Activated naive CD4-positive, alpha-beta T cell (primary cell): Measurements from ENCODE around the gene ZBP1.
A peak's percentile ranks its signal among the peaks of the same experiment; 100 is the strongest.
"Not testable (repeated sequence)": the region's sequence is repeated elsewhere in the genome, so short reads cannot be mapped to it uniquely, and the experiment has no call there.

ENCODE experiments used
- DNase-seq, 4 experiments: peaks; one replicate each; lab custom pipeline; 2025; lab: John Stamatoyannopoulos, UW

ZBP1 gene

DNA sequence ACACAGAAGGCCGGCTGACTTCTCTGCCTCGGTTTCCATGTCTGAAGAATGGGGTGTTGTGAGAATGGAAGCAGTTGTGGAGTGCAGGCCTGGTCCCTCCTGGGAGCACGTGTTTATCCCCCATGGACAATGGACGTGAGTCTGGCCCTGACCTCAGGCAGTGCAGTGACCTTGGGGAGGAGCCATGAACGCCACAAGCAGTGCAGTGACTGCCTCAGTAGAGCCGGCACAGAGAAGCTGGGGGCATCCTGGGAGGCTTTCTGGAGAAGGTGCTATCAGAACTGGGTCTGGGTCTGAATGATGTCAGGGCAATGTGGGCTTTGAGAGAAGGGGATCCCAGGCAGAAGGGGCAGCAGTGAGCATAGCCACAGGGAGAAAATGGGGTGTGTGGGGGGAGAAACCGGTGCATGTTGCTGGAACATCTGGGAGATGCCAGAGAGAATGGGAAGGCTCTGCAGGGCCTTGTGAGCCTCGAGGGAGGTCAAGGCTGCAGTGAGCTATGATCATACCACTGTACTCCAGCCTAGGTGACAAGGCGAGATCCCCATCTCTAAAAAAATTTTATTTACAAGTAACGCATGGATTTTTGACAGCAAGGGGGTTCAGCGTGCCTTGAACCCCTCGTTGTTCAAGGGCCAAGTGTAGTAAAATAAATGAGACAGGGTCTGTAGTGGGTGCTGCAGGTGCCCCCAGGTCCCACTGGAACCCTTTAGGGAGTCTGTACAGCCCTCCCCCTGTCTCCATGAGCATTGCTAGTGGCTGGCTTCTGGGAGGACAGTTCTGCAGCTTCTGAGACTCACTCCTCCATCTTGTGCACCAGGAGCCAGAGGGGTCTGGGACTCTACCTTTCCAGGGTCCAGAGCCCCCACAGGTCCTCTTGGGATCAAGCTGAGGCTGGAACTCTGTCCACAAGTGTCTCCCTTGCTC, 27.0 kb upstream of the ZBP1 start:
- no peak for DNase-seq

DNA sequence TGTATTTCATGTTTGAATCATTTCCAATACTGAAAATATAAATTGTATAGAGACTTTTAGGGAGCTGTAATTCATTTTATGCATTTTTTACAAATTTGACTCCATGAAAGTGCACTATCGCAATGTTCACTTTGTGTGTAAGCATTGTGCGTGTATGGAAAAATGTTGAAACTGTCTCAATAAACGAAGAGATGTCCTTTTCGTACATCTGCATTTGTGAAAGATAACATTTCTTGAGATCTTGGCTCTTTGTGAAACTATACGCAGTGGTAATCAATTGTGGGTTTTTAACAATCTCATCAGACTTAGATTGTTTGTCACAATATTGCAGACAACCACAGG, 18.6 kb upstream of the ZBP1 start:
- DNase-seq = no peak

DNA sequence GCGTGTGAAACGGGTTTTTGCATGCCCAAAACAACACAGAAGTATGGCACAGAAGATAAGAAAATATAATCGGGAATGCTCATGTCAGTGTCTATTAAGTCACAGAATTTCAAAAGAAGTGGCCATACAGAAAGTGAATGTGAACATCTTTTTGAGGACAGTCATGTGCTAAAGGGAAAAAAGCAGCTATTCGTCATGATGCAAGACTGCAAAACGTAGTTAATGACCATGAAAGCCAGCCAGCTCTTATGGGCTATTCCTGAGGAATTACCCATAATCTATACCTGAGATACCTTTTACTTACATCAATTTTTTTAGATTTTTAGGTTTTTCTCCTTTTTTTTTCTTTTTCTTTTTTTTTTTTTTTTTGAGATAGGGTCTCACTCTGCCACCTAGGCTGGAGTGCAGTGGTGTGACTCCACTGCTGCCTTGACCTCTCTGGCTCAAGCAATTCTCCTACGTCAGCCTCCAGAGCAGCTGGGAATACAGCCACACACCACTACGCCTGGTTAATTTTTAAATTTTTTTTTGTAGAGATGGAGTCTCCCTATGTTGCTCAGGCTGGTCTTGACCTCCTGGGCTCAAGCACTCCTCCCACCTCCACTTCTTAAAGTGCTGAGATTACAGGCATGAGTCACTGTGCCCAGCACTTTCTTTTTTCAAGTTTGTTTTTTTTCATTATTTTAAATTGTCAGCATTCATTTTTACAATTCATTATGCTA, 18.1 kb upstream of the ZBP1 start:
- DNase-seq = no peak

DNA sequence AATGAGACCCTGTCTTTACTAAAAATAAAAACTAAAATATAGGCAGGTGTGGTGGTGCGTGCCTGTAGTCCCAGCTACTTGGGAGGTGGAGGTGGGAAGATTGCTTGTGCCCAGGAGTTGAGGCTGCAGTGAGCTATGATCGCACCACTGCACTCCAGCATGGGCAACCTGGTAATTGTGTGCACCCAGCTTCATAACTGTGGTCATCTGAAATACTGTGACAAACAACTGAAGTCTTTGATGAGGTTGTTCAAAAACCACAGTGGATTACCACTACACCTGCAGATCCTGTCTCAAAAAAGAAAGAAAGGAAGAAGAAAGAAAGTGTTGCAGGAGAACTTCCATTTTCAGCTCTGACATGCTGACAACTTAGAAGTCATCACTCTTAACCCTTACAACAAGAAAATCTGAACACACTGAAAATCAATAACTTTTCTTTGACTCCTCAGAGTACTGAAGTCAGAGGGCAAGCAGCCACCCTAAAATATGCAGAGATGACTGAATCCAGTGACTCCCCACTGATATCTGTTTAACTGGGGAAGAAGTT, 13.8 kb upstream of the ZBP1 start:
- DNase-seq = no peak

DNA sequence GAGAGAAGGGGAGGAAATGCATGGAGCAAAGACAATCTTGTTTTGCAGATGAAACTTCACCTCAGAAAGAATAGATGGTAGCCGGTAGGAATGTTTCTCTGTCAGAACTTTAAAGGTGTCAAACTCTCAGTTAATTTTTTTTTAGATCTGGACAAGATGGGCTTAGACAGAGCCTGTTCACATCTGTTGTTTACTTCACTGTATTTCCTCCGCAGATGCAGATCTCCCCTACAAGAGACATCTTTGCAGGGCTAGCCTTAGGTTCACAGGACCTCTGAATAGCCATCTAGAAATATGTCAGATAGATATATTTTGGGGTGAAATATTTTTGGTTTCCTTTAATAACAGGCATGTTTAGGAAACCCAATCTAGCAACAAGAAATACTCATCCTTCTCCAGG, 12.1 kb upstream of the ZBP1 start:
- DNase-seq = no peak

DNA sequence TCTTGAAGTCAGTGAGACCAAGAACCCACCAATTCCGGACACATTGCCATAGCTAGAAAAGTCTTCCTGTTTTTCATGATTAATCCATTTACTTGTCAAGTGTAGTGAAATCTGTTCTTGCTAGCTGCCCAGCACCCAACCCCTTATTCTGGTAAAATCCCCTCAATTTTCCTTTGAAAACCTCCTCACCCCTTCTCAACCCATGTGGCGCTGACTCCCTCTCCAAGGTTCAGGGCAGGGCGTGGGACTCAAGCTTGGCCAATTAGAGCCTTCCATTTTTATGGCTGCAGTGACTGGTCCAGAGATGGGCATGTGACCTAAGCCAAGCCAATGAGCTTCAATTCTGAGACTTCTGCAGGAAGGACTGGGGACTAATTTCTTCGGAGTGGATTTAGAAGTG, 9.8 kb upstream of the ZBP1 start:
- DNase-seq = no peak

DNA sequence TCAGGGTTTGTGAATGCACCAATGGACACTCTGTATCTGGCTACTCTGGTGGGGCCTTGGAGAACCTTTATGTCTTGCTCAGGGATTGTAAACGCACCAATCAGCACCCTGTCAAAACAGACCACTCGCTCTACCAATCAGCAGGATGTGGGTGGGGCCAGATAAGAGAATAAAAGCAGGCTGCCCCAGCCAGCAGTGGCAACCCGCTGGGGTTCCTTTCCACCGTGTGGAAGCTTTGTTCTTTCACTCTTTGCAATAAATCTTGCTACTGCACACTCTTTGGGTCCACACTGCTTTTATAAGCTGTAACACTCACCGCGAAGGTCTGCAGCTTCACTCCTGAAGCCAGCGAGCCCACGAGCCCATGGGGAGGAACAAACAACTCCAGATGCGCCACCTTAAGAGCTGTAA, 9.3 kb upstream of the ZBP1 start:
- DNase-seq = not testable (repeated sequence)

DNA sequence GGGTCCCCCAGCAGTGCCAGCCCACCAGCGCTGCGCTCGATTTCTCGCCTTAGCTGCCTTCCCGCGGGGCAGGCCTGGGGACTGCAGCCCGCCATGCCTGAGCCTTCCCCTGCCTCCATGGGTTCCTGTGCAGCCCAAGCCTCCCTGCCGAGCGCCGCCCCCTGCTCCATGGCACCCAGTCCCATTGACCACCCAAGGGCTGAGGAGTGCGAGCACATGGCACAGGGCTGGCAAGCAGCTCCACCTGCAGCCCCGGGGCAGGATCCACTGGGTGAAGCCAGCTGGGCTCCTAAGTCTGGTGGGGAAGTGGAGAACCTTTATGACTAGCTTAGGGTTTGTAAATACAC, 8.7 kb upstream of the ZBP1 start:
- DNase-seq = not testable (repeated sequence)

DNA sequence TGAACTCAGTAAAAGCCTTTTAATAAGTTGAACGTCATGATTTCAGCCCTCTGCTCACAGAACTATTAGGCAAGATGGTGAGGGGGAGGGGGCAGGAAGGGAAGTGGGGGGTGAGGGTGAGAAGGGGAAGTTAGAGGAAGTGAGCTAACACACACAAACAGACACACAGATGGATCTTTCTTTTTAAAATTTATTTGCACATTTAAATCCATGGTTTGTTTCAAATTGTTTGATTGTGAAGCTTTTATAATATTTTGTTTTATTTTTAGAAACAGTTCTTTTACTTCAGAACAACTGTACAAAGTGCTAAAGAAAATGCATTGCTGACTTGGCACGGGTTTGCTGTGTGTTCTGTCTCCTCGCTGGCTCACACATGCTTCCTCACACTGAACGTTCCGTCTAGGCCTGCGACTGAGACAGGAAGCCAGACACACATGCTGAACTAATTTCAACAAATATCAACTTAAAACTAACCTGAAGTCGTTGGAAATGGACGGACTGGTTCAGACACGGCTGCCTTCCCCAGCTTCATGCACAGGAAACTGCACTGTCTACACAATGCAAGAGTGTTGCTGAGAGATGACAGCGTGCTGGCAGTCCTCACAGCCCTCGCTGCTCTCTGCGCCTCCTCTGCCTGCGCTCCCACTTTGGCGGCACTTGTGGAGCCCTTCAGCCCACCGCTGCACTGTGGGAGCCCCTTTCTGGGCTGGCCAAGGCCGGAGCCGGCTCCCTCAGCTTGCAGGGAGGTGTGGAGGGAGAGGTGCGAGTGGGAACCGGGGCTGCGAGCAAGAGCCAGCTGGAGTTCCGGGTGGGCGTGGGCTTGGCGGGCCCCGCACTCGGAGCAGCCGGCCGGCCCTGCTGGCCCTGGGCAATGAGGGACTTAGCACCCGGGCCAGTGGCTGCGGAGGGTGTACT, 8.1 kb upstream of the ZBP1 start:
- DNase-seq = peak in 2 of 4 experiments; percentile 29 to 50

DNA sequence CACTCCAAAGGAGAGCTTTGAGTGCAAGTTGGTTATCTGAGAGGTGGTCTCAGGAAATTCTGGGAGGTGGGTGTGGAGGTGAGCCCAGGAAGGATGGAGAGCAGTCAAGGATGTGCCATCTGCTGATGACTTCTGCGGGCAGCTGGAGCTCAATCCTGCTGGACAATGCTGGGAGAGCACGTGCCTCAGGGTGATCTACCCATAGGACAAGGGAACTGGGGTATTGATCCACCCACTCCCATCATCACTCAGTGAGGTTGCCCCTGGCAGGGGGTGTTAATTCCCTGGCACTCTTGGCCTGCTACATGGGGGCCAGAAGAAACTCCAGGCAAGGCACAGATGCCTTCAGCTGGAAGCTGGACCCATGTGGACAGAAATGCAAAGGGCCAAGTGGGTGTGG, 7.1 kb upstream of the ZBP1 start:
- no peak for DNase-seq

DNA sequence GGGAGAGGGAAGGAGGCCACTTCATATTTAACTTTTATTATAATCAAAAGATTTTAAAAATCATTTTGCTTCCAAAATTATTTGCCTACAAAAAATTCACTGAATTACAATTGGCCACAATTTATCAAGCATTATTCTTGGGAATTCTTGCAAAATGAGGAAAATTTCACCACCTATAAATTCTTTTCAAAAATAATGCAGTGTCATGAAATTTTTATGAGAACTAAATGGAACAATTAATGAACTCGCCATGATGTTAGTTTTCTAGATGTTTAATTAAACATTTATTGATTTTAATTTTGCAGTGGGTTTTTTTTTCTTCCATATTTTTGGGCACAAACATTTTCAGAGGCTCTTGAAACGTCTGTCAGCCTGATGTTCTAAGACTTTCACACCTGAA, 5.8 kb upstream of the ZBP1 start:
- DNase-seq = no peak

DNA sequence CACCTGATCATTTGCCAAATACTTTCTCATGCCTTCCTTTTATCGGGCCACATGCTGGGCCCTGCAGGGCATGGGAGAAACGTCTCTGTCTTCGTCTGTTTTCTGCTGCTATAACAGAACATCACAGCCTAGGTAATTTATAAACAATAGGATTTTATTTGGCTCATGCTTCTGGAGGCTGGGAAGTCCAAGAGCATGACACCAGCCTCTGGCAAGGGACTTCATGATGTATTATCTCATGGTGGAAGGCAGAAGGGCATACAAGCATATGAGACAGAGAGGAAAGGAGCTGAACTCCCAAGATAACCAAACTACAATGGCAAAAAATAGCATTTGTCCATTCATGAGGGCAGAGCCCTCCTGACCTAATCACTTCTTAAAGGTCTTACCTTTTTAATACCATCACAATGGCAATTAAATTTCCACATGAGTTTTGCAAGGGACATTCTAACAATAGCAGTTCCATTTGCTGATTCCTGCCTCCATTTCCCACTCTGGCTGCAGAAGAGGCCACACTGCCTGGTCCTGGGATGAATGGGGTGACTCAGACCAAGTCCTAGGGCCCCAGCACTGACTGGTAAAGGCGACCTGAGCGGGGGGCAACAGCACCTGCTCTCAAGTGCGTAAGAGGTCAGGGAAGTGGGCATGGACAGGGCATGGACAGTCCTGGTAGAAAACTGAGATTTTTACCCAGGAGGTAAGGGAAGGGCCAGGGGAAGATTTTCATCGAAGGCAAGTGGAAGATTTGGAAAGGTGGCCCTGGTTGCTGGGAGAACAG, 5.1 kb upstream of the ZBP1 start:
- DNase-seq = no peak

DNA sequence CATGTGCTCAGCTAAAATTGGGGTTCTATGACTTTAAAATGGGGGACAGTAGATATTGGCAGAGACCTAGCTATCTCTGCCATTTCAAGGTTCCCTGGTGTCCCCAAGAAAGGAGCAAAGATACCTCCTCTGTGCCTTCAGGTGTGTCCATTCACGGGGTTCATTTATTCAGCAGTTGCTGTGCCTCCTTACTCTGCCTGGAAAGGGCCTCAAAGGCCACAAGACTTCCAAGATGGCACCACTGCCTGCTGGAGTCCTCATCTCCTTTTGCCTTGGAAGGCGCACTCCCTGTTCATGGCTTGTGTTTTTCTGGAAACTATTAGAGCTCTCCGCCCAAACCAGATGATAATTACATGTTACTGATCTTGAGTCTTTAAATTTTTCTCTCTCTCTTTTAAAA, 3.9 kb upstream of the ZBP1 start:
- no peak for DNase-seq

DNA sequence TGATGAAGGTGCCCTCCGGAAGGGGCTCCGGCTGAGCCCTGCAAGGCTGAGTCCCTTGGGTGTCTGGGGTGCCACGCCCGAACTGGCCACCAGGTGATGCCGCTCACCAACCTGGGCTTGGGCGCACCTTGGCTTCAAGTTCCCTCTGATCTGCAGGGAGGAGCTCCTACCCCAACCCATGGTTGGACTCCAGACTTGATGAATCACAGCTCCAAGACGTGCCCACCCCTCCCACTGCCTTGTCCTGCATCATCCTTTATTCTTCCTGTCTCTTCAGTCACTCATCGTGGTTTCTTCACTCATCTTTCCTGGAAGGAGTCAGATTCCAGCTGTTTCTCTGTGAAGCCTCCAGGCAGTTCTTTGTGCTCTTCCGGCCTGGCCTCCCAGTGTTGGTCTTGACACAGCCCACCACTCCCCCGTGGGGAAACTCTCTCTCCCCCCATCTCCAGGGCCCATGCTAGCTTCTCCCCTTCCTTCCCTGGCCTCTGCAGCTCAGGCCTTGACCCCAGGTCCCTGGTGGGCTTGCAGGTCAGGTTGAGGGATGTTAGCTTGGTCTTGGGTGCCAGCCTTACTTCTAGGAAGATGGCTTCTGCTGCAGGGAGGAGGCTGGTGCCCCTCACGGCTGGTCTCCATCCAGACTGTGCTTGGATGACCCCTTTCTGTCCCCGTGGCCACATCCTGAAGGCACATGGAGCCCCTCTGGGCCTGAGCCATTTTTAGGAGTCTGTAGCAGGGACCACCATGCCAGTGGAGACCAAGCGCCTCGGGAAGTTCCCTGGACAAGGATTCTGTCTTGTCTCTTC, 2.6 kb upstream of the ZBP1 start:
- peak in 3 of 4 experiments; percentile 39 to 70 (median 58) for DNase-seq

DNA sequence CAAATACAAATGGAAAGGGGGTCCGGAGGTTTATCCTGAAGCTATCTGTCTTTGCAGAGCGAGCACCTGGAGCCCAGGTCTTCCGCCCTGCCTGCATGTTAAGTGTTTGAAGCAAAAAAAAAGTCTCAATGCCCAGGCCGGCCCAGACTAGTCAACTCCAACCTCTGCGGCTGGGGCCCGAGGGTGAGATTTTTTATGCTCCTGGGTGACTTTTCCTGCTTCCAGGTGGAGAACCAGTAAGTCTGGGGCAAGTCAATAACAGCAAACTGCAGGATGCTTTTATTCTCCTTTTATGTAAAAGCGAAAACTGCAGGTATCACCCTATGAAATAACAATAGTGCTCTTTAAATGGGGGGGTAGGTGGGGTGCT, 2.0 kb upstream of the ZBP1 start:
- DNase-seq = no peak

DNA sequence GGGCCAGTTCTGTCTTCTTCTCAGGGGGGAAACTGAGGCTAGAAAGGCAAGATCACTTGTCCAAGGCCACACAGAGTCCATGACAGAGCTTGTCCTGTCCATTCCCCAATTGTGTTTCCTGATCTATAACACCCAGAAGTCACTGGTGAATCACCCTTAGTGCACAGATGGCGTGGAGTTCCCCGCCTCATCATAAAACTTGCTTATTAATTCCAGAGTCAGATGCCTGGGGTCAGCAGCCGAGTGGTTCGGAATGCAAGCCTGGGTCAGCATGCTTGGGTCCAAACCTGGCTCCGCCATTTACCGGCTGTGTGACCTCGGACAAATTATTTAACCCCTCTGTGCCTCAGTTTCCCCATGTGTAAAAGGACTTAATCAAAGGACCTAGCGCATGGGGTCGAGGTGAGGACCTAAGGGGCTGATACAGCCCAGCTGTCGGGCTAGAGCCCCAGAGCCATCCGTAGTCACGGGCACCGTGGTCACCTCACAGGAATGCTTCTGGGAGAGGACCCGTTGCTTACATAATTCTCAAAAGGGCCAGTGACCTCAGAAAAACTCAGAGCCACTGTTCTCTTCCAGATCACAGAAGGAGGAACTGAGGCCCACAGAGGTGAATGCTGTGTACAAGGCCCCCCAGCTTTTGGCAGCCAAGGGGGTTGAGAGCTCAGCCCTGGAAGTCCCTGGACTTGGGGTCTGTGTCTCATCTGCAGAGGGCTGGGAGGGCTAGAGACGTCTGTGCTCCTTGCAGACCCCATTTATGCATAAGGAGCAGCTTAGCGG, 1.4 kb upstream of the ZBP1 start:
- DNase-seq = no peak

DNA sequence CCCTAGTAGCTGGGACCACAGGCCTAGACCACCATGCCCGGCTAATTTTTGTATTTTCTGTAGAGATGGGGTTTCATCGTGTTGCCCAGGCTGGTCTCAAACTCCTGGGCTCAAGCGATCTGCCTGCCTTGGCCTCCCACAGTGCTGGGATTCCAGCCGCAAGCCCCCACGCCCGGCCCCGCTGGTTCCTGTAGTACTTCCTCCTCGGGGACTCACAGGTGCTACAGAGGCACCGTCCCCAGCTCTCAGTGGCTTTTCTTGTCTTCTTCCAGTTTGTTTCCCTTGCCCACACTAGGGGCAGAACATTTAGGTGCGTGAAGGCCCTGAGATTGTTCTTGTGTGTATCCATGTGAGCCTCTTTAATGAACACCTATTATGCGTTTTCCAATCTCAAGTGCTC, 773 bp upstream of the ZBP1 start:
- no peak for DNase-seq

DNA sequence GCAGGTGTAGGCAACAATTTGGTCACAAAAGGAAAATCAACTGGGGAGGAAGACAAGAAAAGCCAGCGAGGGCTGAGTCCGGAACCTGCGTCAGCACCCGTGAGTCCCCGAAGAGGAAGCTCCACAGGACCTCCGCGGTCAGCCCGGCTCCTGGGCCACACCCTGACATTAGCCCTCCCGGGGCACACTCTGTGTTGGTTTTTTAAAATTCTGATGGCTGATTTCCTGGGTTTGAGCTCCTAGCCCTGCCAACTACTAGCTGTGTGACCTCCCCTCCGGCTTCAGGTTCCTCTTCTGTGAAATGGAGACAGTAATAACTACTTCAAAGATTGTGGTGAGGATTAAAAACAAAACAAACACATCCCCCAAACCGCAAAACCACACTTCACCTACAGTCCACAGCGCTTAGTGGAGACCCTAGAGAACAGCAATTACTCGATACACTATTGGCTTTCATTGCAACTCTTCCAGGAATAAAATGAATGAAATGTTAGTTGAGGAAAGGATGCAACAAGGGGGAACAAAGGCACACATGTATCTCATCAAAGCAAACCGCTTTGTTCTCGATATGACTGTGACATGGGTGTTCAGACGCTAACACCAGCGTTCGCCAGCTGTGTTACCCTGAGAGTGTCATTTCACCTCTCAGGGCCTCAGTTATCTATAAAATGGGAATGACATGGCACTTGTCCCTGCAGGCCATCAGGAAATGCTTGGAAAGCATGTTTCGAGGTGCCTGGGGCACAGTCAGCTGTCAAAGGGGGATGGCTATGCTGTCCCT, 985 bp downstream of the ZBP1 start:
- peak in 2 of 4 experiments; percentile 37 to 45 for DNase-seq

DNA sequence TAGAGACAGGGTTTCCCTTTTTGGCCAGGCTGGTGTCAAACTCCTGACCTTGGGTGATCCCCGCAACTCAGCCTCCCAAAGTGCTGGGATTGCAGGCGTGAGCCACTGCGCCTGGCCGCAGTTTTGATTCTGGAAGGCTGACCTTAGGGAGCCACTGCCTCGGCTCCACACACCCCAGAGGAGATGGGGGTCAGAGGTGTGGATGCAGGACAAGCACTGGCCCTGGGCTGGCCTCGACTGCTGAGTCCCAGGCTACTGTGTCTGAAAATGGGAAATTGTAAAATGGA, 1.5 kb downstream of the ZBP1 start:
- DNase-seq = no peak
